Hepatocyte (in vitro differentiated cells): Measurements from ENCODE around the gene APBB1IP. TPM values are rescaled to one million over a fixed set of nuclear protein-coding genes. Genes with fewer than 3 reads are reported as not detected.

Experiments
- DNase-seq: peaks from one replicate; pipeline ENCODE4 v3.0.0-alpha.2; 2016; ENCODE audit warnings: low spot score
- H2AFZ ChIP-seq: fragments of 200-600 bp; sonication (generic); 2 replicates; pipeline ENCODE4 v1.6.0; 2016; ENCODE audit warnings: antibody characterized with exemption, mild to moderate bottlenecking
- H3K27ac ChIP-seq: fragments of 200-600 bp; sonication (generic); 2 replicates; pipeline ENCODE4 v1.5.1; 2016; ENCODE audit warnings: mild to moderate bottlenecking
- H3K27me3 ChIP-seq: fragments of 200-600 bp; sonication (generic); 2 replicates; pipeline ENCODE4 v1.6.1; 2016
- H3K36me3 ChIP-seq: fragments of 200-600 bp; sonication (generic); replicated peaks from 2 replicates; pipeline ENCODE4 v1.5.1; 2016; ENCODE audit warnings: low read depth; ENCODE audit not compliant: insufficient read depth
- H3K4me1 ChIP-seq: fragments of 200-600 bp; sonication (generic); 2 replicates; pipeline ENCODE4 v1.5.1; 2016; ENCODE audit warnings: mild to moderate bottlenecking, moderate library complexity; ENCODE audit not compliant: insufficient read depth
- H3K4me2 ChIP-seq: fragments of 200-600 bp; sonication (generic); 2 replicates; pipeline ENCODE4 v1.6.0; 2016
- H3K4me3 ChIP-seq: fragments of 200-600 bp; sonication (generic); 2 replicates; pipeline ENCODE4 v1.5.1; 2016; ENCODE audit warnings: mild to moderate bottlenecking
- H3K79me2 ChIP-seq: fragments of 200-600 bp; sonication (generic); 2 replicates; pipeline ENCODE4 v1.6.0; 2017; ENCODE audit warnings: mild to moderate bottlenecking
- H3K9me2 ChIP-seq: fragments of 200-600 bp; sonication (generic); replicated peaks from 2 replicates; pipeline ENCODE4 v1.6.0; 2017; ENCODE audit warnings: mild to moderate bottlenecking; ENCODE audit not compliant: insufficient read depth
- H3K9me3 ChIP-seq: fragments of 200-600 bp; sonication (generic); 2 replicates; pipeline ENCODE4 v1.5.1; 2016; ENCODE audit warnings: low read depth, mild to moderate bottlenecking
- H4K20me1 ChIP-seq: fragments of 200-600 bp; sonication (generic); 2 replicates; pipeline ENCODE4 v1.6.0; 2016; ENCODE audit warnings: mild to moderate bottlenecking; ENCODE audit not compliant: insufficient read depth, poor library complexity, severe bottlenecking
- CTCF ChIP-seq: fragments of 200-600 bp; sonication (generic); IDR thresholded peaks from 2 replicates; pipeline ENCODE4 v1.5.1; 2016; ENCODE audit warnings: antibody characterized with exemption, mild to moderate bottlenecking; ENCODE audit not compliant: poor library complexity
- EZH2 ChIP-seq: fragments of 200-600 bp; sonication (generic); IDR thresholded peaks from 2 replicates; pipeline ENCODE4 v1.6.1; 2016; ENCODE audit warnings: antibody characterized with exemption, mild to moderate bottlenecking, borderline replicate concordance
- EZH2phosphoT487 ChIP-seq: fragments of 200-600 bp; sonication (generic); IDR thresholded peaks from one replicate; pipeline ENCODE4 v1.6.1; 2018; ENCODE audit warnings: antibody characterized with exemption, mild to moderate bottlenecking, low read depth, moderate library complexity; ENCODE audit not compliant: unreplicated experiment, severe bottlenecking
- WGBS: methylation state at CpG from one replicate; pipeline ENCODE4 v1.1.6; 2016; ENCODE audit warnings: low lambda C conversion rate; ENCODE audit errors: missing lambda C conversion rate; 5-methylcytosine and 5-hydroxymethylcytosine counted together
- polyA plus RNA-seq: library from polyadenylated mRNA; unstranded; fragments of >200 nt; fragmentation: Nextera tagmentation; extraction: Ambion mirVana; gene quantifications from 2 replicates; pipeline ENCODE4 v1.2.1, GENCODE V29; 2016
- total RNA-seq: library from RNA; depleted of rRNA; stranded (reverse); fragments of >200 nt; gene quantifications from 2 replicates; pipeline ENCODE4 v1.2.3, GENCODE V29; 2014

Gene APBB1IP
- total and polyA plus RNA-seq, 2 experiments from 2014 or later, result 1.1 to 1.8 TPM

- Histone ChIP-seq H3K27me3 (no peaks in the 10 kb centered on the region), H4K20me1 (no peaks in the 10 kb centered on the region), H3K9me3 (no peaks in the 10 kb centered on the region), H3K4me2 (no peak overlapping the region), H3K4me3 (no peak overlapping the region), H3K79me2 (no peaks in the 10 kb centered on the region), H2AFZ (no peak overlapping the region), H3K4me1 (no peaks in the 10 kb centered on the region), H3K27ac (no peak overlapping the region), H3K9me2 (no peaks in the 10 kb centered on the region), H3K36me3 (no peaks in the 10 kb centered on the region)
- WGBS, result 92% methylated on average over 7 of the region's 7 CpGs
- TF ChIP-seq CTCF (no peak), EZH2 (no peak), EZH2phosphoT487 (no peak)
- no peak for DNase-seq
Measured at GRCh38 chr10:26455567-26456315, 17.6 kb downstream of the APBB1IP start.

GRCh38 chr10:26457088-26457487 lies 18.9 kb downstream of the APBB1IP start:
- no peaks in the 10 kb centered on the region for H3K9me3 ChIP-seq
- no peaks in the 10 kb centered on the region for H4K20me1 ChIP-seq
- TF ChIP-seq EZH2phosphoT487 (no peak), CTCF (no peak), EZH2 (no peak)
- H3K4me1 ChIP-seq, result no peaks in the 10 kb centered on the region
- H3K9me2 ChIP-seq, result no peaks in the 10 kb centered on the region
- no peak overlapping the region for H3K27ac ChIP-seq
- no peaks in the 10 kb centered on the region for H3K36me3 ChIP-seq
- no peak overlapping the region for H3K4me2 ChIP-seq
- no peaks in the 10 kb centered on the region for H3K79me2 ChIP-seq
- no peak overlapping the region for H2AFZ ChIP-seq
- H3K4me3 ChIP-seq, result no peak overlapping the region
- WGBS, result 89% methylated on average over 5 of the region's 5 CpGs
- H3K27me3 ChIP-seq, result no peaks in the 10 kb centered on the region
- no peak for DNase-seq

- DNase-seq, result no peak
- no peak for TF ChIP-seq EZH2phosphoT487
- no peak for TF ChIP-seq CTCF
- TF ChIP-seq EZH2, result no peak
- Histone ChIP-seq H3K4me1 (no peaks in the 10 kb centered on the region), H3K4me2 (no peak overlapping the region), H3K36me3 (no peaks in the 10 kb centered on the region), H2AFZ (no peak overlapping the region), H3K27me3 (no peaks in the 10 kb centered on the region), H3K9me3 (no peaks in the 10 kb centered on the region), H4K20me1 (no peaks in the 10 kb centered on the region), H3K79me2 (no peaks in the 10 kb centered on the region), H3K27ac (no peak overlapping the region), H3K4me3 (no peak overlapping the region), H3K9me2 (no peaks in the 10 kb centered on the region)
- 97% methylated on average over 2 of the region's 2 CpGs for WGBS
Measured at GRCh38 chr10:26460736-26461135, 22.6 kb downstream of the APBB1IP start.

GRCh38 chr10:26463986-26464385 lies 25.8 kb downstream of the APBB1IP start:
- no peak overlapping the region for H3K4me2 ChIP-seq
- WGBS, result 94% methylated on average over 1 of the region's 1 CpG

More at GRCh38 chr10:26463986-26464385, 25.8 kb downstream of the APBB1IP start:
- no peak for DNase-seq
- H4K20me1 ChIP-seq, result no peaks in the 10 kb centered on the region
- no peaks in the 10 kb centered on the region for H3K9me2 ChIP-seq
- H2AFZ ChIP-seq, result no peak overlapping the region
- H3K4me3 ChIP-seq, result no peak overlapping the region
- H3K79me2 ChIP-seq, result no peaks in the 10 kb centered on the region
- no peak overlapping the region for H3K27ac ChIP-seq
- no peaks in the 10 kb centered on the region for H3K36me3 ChIP-seq
- no peaks in the 10 kb centered on the region for H3K4me1 ChIP-seq
- TF ChIP-seq EZH2 (no peak), EZH2phosphoT487 (no peak), CTCF (no peak)
- H3K27me3 ChIP-seq, result no peaks in the 10 kb centered on the region
- no peaks in the 10 kb centered on the region for H3K9me3 ChIP-seq
